ENCODE measurements around the gene B4GALT6. TPM values are rescaled to one million over a fixed set of nuclear protein-coding genes. Genes with fewer than 3 reads are reported as not detected.

B4GALT6 gene
- total and polyA plus RNA-seq, 2 of the 13 experiments (the other 11 are each of a cell fraction or from before 2014, with no cell fraction given) = 1.9 to 3.3 TPM

GRCh38 chr18:31606265-31606664, 78.1 kb downstream of the B4GALT6 start (continued):
- TF ChIP-seq SMYD3 (CRISPR knock-in tag; IDR thresholded peaks at IDR 0.05) (no peak), ZNF878 (CRISPR knock-in tag; IDR thresholded peaks at IDR 0.05) (no peak), FOXK1 (CRISPR knock-in tag; IDR thresholded peaks at IDR 0.05; ENCODE audit: borderline replicate concordance, low read depth) (no peak), PRDM4 (CRISPR knock-in tag; IDR thresholded peaks at IDR 0.05; ENCODE audit: borderline replicate concordance) (no peak), XRCC5 (optimal IDR thresholded peaks at IDR 0.05; ENCODE audit: low read length) (no peak), SOX13 (IDR thresholded peaks at IDR 0.05) (no peak), SOX13 (CRISPR knock-in tag; conservative IDR thresholded peaks at IDR 0.05 in 1 of 2, IDR thresholded peaks at IDR 0.05 in 1 of 2) (peak in 1 of 2 experiments; percentile 58; a peak in 1 of 4 replicates), ATF7 (IDR thresholded peaks at IDR 0.05) (peak; percentile 85), ATF7 (CRISPR knock-in tag; IDR thresholded peaks at IDR 0.05) (no peak), GATAD2A (CRISPR knock-in tag; IDR thresholded peaks at IDR 0.05) (peak; percentile 70; the same call in 1 of the 2 replicates), ZNF362 (CRISPR knock-in tag; IDR thresholded peaks at IDR 0.05; ENCODE audit: borderline replicate concordance) (peak; percentile 89), ATF4 (CRISPR knock-in tag; IDR thresholded peaks at IDR 0.05) (peak in 1 of 2 experiments; percentile 34; a peak in 1 of 4 replicates), RELA (CRISPR knock-in tag; IDR thresholded peaks at IDR 0.05) (no peak), NFKB2 (CRISPR knock-in tag; IDR thresholded peaks at IDR 0.05; ENCODE audit: borderline replicate concordance) (no peak), ARID5B (CRISPR knock-in tag; IDR thresholded peaks at IDR 0.05) (peak; percentile 64; the same call in 1 of the 2 replicates), NKX3-1 (CRISPR knock-in tag; IDR thresholded peaks at IDR 0.05) (no peak), MAX (IDR thresholded peaks at IDR 0.05) (no peak), SUZ12 (IDR thresholded peaks at IDR 0.05; ENCODE audit: low read depth, low read length) (no peak), EP300 (IDR thresholded peaks at IDR 0.05; ENCODE audit: low read depth in 2 of 2, low read length in 2 of 2) (0 out of 4 replicates have a peak, but pooled peaks of 1 of the 2 experiments have one; percentile 8), EP300 (CRISPR knock-in tag; IDR thresholded peaks at IDR 0.05; ENCODE audit: borderline replicate concordance) (no peak), TAF1 (CRISPR knock-in tag; IDR thresholded peaks at IDR 0.05) (no peak), ZNF101 (CRISPR knock-in tag; IDR thresholded peaks at IDR 0.05; ENCODE audit: borderline replicate concordance, low read depth) (no peak)

Measured in HepG2 (cell line).